HG03558 (cell line): ENCODE results near the gene CDKN2AIPNL.
"Not testable (repeated sequence)": the region's sequence is repeated elsewhere in the genome, so short reads cannot be mapped to it uniquely, and the experiment has no call there.

Experiments
- ATAC-seq: cut with Tn5 transposase; IDR thresholded peaks from one replicate; pipeline ENCODE4 v1.9.1; 2021; ENCODE audit warnings: moderate number of reproducible peaks; ENCODE audit not compliant: unreplicated experiment; ENCODE audit errors: extremely low read depth

CDKN2AIPNL gene

DNA sequence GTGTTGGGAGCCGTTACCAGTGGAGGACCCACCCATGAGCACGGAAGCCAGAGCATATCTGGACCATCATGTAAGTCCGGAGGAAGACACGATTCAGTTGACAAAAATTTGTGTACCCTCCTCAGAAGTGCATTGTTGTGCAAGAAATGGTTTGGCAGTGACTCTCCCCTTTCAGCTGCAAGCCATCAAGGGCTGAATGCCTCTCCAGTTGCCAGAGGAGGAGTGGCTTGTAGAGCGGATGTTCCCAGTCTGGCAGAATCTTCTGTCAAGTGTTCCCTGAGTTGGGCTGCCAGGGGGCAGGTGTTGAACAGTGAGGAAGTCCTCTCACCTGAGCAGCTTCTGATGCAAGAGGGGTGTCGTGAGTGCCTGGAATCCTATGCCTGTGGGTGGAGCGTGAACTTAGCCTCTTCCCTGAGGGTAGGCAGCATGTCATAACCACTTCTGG is 27.6 kb upstream of the CDKN2AIPNL start:
- ATAC-seq: no peak

DNA sequence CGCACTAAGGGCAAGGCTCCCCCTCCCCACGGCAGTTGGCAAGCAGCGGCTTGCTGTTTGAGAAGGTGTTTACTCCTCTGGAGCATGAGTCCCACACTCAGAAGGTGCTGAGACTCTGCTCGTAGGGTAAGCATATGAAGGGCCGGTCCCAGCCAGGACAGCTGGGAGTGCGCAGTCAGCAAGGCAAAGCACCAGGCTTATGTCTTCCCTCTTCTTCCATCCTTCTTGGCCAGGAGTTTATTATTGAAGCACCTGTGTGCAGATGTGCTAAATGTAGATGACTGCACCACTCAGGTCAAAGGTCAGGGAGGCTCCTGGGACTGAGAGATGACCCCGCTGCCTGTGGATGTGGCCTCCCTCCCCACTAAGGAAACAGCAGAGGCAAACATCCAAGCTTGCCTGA is 27.0 kb upstream of the CDKN2AIPNL start:
- no peak for ATAC-seq

DNA sequence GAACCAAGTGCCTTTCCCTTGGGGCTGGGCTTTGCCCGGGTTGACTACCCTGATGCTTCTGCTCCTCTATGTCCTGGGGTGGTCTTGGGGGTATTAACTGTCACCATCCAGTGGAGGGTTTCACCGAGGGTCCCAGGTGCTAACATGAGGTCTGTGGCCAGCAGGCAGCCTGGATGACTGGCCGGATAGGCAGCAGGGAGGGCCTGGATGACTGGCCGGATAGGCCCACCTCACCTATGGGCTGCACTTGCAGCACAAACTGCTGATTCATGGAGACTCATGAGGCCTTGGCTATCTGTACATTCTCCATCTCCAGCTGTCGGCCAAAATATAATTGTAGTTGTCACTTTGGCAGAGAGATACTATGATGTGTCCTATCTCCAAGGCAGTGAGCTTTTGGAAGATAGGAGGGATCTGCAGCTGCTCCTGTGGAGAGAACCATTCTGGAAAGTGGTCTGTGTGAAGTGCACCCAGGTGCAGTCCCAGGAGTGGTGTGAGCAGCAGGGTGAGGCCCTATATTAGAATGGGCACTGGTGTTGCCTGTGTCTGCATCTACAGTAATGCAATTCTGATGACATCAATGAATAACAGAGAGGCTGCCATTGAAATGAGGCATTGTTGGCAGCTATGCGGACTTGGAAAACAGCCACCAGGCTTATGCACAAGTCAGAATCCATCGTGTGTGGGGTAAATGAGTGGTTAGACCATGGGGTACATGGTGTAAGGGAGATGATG is 26.3 kb upstream of the CDKN2AIPNL start:
- ATAC-seq: no peak

DNA sequence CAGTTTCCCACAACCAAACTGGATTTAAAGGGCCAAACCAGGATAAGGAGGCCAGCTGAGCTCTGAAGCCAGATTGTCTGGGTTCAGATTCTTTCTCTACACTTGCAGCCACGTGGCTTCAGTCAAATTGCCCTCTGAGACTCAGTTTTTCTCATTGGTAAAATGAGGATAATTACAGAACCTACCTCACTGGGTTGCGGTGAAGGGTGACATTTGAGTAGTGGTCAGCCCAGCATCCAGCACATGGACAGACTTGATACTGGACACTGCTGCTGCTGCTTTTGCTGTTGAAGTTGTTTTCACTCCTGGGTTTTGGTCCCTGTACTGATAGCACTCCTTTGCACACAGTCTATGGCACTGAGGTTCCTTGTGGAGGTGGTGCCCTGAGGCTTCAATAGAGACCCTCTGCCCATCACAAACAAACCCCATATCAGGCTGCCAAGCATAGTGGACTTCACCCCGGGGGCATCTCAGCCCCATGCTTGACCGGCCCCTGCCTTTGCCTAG is 25.7 kb upstream of the CDKN2AIPNL start:
- ATAC-seq: no peak

DNA sequence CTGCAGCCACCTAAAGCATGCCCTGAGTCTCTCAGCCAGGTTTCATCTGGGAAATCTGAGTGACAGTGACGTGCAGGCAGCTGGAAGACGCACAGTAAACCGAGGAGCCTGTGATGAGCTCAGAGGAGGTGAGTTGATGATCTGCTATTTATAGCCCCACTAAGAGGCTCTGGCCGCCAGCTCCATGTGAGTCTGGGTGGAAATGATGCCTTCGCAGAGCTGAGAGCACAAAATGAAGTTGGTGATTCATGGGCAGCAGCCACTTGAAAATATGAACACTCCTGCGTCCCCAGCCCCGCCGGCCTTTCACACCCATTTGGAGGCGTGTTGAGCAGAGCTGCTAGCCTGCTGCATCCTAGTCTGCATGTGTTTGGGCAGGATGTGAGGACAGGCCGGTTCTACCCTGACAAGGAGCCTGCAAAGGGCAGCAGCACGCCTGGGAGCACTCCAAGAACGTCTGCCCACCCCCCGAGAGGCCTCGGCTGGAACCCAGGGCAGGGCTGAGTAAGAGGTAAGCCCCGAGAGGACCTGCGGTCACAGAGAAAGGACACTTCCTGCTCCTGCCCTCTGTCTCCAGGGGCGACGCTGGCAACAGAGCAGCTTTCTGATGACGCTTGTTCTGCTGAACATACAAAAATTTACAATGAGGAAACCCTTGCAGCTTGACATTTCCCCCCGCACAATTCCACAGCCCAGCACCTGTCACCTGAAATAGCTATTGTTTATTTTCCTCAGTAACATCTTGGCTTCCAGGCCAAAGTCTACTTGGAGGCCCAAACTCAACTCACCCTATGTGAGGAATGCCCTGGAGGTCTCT is 25.1 kb upstream of the CDKN2AIPNL start:
- ATAC-seq: peak; percentile 77

DNA sequence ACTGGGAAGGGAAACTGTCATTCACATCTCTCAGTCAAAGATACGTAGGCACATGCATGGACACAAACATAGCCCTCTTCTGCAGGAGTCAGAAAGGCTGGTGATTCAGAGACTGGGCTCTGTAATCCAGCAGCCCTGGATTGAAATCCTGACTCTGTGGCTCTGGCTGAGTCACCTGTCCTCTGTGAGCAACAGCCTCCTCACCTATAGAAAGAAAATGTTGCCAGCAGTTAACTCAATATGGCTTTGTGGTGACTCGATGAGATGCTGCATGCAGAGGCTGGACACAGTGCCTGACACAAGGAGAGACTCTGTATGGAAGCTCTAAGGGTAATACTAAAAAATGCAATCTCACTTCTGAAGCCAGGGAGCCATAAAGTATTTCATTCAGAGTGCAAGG is 23.9 kb upstream of the CDKN2AIPNL start:
- ATAC-seq: no peak

DNA sequence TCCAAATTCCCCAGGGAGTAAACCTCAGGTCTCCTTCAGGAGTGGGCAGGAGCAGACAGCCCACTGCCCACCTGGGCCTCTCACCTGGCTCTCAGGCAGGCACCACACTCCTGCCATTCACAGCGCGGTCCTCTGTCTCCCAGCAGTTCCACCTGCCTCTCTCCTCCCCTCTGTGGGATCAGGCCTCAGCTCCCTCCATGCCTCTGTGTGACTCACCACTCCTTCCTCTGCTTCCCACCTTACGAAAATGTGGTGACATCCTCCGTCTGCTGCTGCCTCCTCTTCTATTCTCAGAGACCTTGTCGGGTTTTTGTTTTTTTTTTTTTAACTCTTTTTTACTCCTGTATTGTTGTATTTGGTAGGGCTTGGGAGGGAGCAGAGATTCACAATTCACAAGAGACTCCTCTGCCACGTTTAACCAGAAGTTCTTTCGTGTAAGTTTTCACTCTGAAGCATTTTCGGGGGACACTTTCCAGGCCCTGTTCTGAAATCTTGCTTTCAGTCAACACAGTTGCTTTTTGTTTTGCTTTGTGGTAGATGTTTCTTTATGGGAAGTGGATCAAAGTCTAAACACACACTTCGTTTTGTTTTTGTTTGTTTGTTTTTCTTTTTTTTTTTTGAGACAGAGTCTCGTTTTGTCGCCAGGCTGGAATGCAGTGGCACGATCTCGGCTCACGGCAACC is 21.1 kb upstream of the CDKN2AIPNL start:
- ATAC-seq: no peak

DNA sequence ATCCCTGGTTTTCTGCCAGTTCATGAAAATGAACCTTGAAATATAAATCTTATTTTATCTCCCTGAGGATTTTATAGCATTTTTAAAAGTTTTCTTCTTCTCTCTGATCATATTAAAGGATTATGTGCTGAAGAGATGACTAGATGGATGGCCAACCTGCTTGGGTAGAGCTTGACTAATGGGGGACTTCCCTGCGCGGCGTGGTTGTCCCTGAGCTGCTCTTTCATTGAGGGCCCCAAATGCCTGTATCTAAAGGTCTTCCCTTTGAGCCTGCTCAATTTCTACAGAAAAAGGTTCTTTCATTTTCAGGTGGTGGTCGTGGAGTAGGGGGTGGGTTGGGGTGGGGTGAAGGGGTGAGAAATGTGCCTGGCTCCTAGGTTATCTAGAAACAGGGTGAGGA is 20.5 kb upstream of the CDKN2AIPNL start:
- ATAC-seq: no peak

DNA sequence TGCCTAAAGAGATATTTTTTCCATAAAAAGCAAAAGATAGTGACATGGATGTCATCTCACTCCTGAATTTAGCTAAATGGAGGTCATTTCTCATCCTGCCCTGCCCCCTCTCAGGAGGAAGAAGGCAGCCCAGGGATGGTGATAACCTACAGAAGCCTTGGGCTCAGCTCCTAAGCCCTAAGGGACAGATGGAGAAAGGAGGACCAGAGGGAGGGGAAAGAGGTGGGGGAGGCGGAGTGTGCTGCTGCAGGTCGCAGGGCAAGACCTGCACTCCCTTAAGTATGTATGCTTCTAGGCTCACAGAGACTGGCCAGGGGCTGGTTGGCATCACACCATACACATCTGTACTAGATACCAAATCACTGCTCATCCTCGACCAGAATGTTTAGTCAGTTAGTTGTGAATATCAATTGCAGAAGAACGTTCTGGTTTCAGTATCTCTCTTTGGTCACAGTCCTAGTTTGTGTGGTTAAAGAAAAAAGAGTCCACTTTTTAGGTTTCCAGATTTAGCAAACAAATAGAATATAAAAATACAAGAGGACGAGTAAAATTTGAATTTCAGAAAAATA is 18.4 kb upstream of the CDKN2AIPNL start:
- no peak for ATAC-seq

DNA sequence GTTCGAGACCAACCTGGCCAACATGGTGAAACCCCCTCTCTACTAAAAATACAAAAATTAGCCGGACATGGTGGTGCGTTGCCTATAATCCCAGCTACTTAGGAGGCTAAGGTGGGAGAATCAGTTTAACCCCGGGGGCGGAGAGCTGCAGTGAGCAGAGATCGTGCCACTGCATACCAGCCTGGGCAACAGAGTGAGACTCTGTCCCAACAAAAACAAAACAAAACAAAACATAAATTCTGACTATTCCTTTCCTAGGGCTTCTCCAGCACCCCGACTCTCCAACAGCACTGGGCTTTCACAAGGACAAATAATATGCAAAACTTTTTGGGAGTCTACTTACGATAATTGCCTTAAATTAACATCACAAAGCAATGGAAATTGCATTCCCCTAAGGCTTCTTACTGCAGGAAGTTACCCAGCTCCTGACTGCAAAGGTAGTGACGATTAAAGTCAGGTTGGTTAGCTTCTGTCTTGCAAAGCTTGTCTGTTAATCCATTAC is 15.9 kb upstream of the CDKN2AIPNL start:
- no peak for ATAC-seq

DNA sequence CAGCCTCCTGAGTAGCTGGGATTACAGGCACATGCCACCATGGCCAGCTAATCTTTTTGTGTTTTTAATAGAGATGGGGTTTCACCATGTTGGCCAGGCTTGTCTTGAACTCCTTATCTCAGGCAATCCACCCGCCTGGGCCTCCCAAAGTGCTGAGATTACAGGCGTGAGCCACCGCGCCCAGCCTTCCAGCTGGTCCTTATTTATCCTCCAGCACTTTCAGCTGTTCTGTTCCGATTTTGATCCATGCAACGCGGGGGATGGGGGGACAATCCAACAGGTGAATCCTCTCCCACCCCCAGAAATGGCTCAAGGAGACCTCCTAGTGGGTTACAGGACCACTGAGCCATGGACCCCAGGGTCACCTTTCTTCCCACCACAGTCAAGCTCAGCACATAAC is 14.7 kb upstream of the CDKN2AIPNL start:
- no peak for ATAC-seq

DNA sequence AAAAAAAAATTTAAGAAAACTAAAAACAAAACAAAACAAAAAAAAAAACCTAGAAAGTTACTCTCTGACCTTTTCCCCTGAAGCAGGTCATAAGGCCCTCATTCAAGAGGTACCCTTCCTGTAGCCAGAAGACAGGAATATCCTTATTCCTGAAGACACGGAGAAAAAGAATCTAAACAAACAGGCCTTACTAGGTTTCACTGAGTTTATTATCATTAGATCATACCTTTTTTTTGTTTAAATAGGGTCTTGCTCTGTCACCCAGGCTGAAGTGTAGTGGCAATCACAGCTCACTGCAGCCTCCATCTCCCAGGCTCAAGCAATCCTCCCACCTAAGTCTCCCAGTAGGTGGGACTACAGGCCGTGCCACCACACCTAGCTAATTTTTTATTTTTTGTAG is 11.7 kb upstream of the CDKN2AIPNL start:
- ATAC-seq: no peak

DNA sequence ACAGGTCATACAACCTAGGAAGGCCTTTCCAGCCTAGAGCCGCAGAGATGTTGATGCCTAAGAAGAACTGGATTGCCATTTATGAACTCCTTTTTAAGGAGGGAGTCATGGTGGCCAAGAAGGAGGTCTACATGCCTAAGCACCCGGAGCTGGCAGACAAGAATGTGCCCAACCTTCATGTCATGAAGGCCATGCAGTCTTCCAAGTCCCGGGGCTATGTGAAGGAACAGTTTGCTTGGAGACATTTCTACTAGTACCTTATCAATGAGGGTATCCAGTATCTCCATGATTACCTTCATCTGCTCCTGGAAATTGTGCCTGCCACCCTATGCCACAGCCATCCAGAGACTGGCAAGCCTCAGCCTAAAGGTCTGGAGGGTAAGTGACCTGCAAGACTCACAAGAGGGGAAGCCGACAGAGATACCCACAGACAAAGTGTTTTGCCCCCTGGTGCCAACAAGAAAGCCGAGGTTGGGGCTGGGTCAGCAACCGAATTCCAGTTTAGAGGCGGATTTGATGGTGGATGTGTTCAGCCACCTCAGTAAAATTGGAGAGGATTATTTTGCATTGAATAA is 11.2 kb upstream of the CDKN2AIPNL start:
- ATAC-seq: no peak

DNA sequence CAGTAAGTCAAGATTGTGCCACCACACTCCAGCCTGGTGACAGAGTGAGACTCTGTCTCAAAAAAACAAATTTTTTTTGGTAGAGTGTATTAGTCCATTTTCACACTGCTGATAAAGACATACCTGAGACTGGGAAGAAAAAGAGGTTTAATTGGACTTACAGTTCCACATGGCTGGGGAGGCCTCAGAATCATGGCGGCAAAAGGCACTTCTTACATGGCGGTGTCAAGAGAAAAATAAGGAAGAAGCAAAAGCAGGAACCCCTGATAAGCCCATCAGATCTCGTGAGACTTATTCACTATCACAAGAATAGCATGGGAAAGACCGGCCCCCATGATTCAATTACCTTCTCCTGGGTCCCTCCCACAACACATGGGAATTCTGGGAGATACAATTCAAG is 9.4 kb upstream of the CDKN2AIPNL start:
- not testable (repeated sequence) for ATAC-seq

DNA sequence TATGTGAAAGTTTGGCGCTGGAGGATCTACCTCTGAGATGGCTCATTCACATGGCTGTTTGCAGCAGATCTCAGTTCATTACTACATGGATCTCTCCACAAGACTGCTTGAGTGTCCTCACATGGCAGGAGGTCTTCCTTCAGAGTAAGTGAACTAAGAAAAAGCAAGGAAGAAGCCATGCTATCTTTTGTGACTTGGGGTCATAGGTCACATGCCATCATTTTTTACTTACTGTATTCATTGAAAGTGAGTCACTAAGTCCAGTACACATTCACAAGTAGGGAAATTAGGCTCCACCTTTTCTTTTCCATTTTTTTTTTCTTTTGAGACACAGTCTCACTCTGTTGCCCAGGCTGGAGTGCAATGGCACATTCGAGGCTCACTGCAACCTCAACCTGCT is 8.7 kb upstream of the CDKN2AIPNL start:
- no peak for ATAC-seq

DNA sequence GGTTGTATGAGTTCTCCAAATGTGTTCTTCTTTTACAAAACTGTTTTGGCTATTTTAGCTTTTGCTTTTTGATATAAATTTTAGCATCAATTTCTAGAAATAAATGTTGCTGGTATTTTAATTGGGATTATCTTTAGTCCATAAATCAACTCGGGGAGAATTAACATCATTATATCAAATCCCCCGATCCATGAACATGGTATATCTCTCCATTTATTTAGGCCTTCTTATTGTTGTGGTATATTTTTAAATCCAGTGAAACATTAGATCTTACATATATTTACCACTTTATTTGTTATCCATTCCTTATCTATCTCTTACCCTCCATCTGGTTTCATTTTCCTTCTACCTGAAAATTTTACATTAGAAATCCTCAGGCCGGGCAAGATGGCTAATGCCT is 7.3 kb upstream of the CDKN2AIPNL start:
- ATAC-seq: no peak

DNA sequence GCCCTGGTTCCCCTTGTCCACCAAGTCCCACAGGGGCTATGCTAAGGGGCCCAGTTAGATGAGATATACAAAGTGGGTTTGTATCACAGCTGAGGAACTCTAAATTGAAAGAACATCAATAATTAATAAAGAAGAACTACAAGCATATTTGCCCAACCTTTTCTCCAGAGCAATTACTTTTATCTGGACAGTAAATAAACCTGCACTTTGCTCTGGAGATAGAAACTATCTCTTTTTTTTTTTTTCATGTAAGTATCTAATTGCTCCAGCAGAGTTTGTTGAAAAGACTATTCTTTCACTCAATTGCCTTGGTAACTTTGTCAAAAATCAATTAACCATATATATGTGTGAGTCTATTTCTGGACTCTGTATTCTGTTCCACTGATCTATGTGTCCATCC is 6.0 kb upstream of the CDKN2AIPNL start:
- no peak for ATAC-seq

DNA sequence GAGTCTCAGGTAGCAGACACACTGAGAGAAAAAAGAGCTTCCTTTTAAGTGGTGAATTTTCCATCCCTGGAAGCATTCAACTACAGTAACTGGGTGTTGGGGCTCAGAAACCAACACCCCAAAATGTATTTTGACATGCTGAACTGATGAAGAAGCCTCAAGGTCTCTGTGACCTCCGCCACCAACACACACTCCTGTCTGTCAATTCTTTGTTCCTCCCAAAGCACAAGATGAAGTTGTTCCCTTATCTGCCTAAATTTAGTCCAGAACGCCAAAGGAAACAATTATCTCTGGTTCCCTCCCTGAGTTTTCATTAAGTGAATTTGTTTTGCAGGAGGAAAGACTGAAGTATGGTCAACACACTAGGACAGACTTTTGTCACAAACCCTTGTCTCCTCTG is 1.4 kb upstream of the CDKN2AIPNL start:
- ATAC-seq: no peak

DNA sequence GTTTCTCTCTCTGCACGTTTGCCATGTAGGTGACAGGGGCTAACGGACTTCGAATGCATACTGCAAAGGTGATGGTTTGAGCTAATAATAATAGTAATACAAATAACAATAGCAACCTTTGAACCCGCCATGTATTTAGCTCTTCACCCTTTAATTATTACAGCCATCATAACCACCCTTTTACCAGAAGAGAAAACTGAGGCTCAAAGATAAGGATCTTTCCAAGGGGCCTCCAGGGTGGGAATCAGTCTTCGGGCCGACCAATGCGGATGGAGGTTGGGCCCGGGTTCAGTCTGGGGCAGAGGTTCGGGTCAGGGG is 494 bp downstream of the CDKN2AIPNL start:
- ATAC-seq: no peak

DNA sequence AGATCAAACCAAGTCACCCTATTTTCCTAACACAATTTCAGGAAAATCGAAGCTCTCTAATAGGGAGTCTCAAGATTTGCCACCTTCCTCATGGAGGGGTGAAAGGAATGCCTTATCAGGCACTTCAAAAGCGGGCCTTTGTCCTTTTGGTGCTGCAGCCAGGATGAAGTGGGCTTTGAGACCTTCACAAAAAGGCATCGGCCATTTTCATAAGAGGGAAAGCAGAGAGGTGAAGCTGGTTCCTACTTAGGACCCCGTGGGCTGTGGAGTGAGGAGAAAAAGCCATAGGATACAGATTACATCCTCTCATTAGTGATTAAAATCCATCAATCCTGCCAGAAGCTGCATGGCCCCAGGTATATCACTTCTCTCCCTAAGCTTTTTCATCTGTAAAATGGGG is 859 bp downstream of the CDKN2AIPNL start:
- no peak for ATAC-seq
